ENCODE measurements around the gene PPP1CC.

DNA sequence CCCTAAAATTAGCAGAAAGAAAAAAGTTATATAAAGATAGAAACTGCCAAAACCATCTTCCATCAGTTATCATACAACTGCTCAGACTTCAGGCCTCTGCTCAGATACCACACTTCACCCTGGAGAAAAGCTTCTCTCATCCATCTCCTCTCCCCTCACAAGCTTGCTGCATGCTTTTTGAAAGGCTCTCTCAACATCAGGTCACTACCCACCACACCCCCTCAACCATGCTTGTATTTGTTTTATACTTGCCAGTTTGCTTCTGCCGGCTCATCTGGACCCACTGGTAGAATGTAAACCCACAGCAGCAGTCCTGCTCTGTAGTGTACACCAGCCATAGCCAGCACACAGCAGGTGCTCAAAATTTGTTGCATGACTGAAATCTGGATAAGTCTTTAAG is 8.8 kb downstream of the PPP1CC start:
- TF ChIP-seq, protein P1, sequence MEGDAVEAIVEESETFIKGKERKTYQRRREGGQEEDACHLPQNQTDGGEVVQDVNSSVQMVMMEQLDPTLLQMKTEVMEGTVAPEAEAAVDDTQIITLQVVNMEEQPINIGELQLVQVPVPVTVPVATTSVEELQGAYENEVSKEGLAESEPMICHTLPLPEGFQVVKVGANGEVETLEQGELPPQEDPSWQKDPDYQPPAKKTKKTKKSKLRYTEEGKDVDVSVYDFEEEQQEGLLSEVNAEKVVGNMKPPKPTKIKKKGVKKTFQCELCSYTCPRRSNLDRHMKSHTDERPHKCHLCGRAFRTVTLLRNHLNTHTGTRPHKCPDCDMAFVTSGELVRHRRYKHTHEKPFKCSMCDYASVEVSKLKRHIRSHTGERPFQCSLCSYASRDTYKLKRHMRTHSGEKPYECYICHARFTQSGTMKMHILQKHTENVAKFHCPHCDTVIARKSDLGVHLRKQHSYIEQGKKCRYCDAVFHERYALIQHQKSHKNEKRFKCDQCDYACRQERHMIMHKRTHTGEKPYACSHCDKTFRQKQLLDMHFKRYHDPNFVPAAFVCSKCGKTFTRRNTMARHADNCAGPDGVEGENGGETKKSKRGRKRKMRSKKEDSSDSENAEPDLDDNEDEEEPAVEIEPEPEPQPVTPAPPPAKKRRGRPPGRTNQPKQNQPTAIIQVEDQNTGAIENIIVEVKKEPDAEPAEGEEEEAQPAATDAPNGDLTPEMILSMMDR (IDR thresholded peaks at IDR 0.05) = no peak
- no peak for TF ChIP-seq POLR2A (IDR thresholded peaks at IDR 0.05)

Measured in body of pancreas (tissue), 4 donors.